ENCODE results near the gene CACNA1G. TPM values are rescaled to one million over a fixed set of nuclear protein-coding genes. Genes with fewer than 3 reads are reported as not detected.

The CACNA1G gene
- total RNA-seq, 4 donors from 2014 or later: under 0.01 to 28.9 (median 6.0) TPM

GRCh38 chr17:50536683-50537646, 23.6 kb upstream of the CACNA1G start:
- Histone ChIP-seq H3K4me3 (no peak overlapping the region), H3K27ac (no peak overlapping the region), H3K9me3 (no peaks in the 10 kb centered on the region), H3K27me3 (peaks cover 0 to 6% of the 10 kb centered on the region in 2 donors), H3K4me1 (peaks cover 0 to 23% of the 10 kb centered on the region in 2 donors), H3K36me3 (no peaks in the 10 kb centered on the region)
- no peak for TF ChIP-seq POLR2A (IDR thresholded peaks at IDR 0.05)
- TF ChIP-seq CTCF (IDR thresholded peaks at IDR 0.05): no peak
- DNase-seq: no peak
- intact Hi-C loops (cut with DNase I; ENCODE audit: low total_unique reads): no loop called here

GRCh38 chr17:50537721-50538548, 22.6 kb upstream of the CACNA1G start:
- intact Hi-C loops (cut with DNase I; ENCODE audit: low total_unique reads): no loop called here
- Histone ChIP-seq H3K27me3 (no peaks in the 10 kb centered on the region), H3K9me3 (no peaks in the 10 kb centered on the region), H3K27ac (no peak overlapping the region), H3K36me3 (no peaks in the 10 kb centered on the region), H3K4me3 (no peak overlapping the region), H3K4me1 (peaks cover 4 to 22% of the 10 kb centered on the region in 2 donors)
- no peak for TF ChIP-seq POLR2A (IDR thresholded peaks at IDR 0.05)
- no peak for DNase-seq

GRCh38 chr17:50538549-50539410, 21.7 kb upstream of the CACNA1G start:
- Histone ChIP-seq H3K4me1 (peaks cover 4 to 15% of the 10 kb centered on the region in 2 donors), H3K36me3 (no peaks in the 10 kb centered on the region), H3K9me3 (no peaks in the 10 kb centered on the region), H3K4me3 (no peak overlapping the region), H3K27me3 (no peaks in the 10 kb centered on the region), H3K27ac (no peak overlapping the region)
- TF ChIP-seq CTCF (IDR thresholded peaks at IDR 0.05) (no peak), POLR2A (IDR thresholded peaks at IDR 0.05) (no peak)
- DNase-seq: no peak
- intact Hi-C loops (cut with DNase I; ENCODE audit: low total_unique reads): no loop called here

GRCh38 chr17:50539762-50540559, 20.6 kb upstream of the CACNA1G start:
- Histone ChIP-seq H3K4me3 (no peak overlapping the region), H3K27me3 (no peaks in the 10 kb centered on the region), H3K36me3 (no peaks in the 10 kb centered on the region), H3K4me1 (peaks cover 4 to 11% of the 10 kb centered on the region in 2 donors), H3K9me3 (no peaks in the 10 kb centered on the region), H3K27ac (no peak overlapping the region)
- intact Hi-C loops (cut with DNase I; ENCODE audit: low total_unique reads): loop anchor here (10.0 kb wide), 1 partner anchor 145 kb away; no protein-coding TSS in a partner anchor
- no peak for DNase-seq
- TF ChIP-seq POLR2A (IDR thresholded peaks at IDR 0.05) (no peak), CTCF (IDR thresholded peaks at IDR 0.05) (no peak)
